GM10266 (cell line): Measurements from ENCODE around the gene SMR3A.

ENCODE experiments used
- DNase-seq: peaks from one replicate; pipeline ENCODE4 v3.0.0; 2012; ENCODE audit errors: extremely low spot score
- CTCF ChIP-seq: IDR thresholded peaks from 2 replicates; pipeline ENCODE4 v1.5.1; 2012; ENCODE audit warnings: mild to moderate bottlenecking, low read depth; ENCODE audit not compliant: control insufficient read depth, insufficient read depth; ENCODE audit errors: missing control alignments

Gene SMR3A

GRCh38 chr4:70360460-70360859 lies at the start of gene SMR3A:
Gene SMR3A (plus strand): TSS chr4:70360760. CDS start chr4:70362116, 1,356 bp downstream.
- no peak for TF ChIP-seq CTCF
- DNase-seq: no peak

DNA sequence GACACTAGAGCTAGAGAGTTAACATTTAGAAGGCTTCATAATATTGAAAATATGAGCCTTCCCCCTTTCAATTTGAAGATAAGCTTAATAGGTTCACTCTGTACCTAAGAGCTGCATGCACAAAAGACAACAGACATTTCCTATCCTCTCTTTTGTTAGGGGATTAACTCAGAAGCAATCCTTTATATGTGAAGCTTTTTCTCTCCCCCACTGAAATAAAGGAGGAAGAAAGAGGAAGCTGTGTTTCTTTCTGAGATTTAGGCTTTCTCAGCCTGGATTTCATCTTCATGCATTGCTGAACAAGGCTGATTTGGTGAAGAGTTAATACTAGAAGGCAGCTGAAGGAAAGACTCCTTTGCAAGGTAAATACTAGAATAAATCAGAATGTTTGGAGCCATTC lies 46.8 kb upstream of the SMR3A start:
- TF ChIP-seq CTCF: no peak
- no peak for DNase-seq

DNA sequence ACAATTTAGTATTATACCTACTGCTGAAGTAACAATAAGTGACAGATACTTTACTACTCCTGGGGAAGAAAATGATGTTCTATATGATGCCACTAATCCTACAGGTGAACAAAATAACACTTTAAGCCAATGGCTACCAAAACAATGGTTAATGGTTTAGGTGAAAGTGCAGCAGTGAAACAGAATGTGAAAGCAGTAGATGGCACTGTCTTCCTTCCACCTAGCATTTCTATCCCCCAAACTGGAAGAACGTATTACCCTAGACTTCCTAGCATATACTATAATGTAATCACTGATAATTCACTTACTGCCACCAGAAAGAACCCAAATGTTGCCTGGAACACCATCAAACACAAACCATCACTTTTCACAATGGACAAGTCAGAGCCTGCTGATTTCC lies 44.6 kb upstream of the SMR3A start:
- TF ChIP-seq CTCF: peak; percentile 45
- DNase-seq: no peak

- no peak for TF ChIP-seq CTCF
- DNase-seq: no peak
Observed at GRCh38 chr4:70326052-70326451, 34.5 kb upstream of the SMR3A start.

DNA sequence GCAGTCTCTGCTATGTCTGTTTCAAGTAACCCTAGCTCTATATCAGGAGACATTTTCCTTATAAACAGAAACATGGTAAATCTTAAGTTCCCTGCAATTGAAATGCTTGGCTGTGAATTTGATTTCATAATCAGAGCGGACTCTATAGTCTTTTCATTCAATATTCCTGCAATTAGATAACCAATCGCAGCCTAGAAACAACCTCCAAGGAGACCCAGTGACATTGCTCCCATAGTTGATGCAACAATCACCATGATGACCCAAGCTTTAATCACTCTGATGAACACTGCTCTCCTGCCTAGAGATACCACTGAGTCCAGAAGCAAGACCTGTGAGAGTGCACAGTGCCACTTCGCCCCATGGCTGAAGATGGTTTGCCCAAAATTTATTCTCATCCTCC lies 25.9 kb upstream of the SMR3A start, which contains the start of gene CABS1:
TSS of gene CABS1 (plus strand) at position 301 of the 400 bp plus-strand sequence. CDS start at position 360, 59 bp downstream.
- no peak for DNase-seq
- TF ChIP-seq CTCF: no peak

DNA sequence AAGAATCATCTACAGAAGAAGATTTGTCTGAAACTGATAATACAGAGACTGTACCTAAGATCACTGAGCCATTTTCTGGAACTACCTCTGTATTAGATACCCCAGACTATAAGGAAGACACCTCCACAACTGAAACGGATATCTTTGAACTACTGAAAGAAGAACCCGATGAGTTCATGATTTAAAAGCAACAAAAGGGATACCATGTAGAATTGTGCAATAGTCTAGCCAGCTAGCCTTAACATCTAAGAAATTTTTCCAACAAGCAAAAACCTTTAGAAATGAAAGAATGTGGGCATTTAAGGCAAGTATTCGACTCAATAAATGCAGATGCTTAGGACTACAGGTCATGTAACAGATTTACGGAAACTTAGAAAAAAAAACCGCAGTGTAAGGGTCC lies 24.5 kb upstream of the SMR3A start:
- no peak for DNase-seq
- TF ChIP-seq CTCF: no peak

DNA sequence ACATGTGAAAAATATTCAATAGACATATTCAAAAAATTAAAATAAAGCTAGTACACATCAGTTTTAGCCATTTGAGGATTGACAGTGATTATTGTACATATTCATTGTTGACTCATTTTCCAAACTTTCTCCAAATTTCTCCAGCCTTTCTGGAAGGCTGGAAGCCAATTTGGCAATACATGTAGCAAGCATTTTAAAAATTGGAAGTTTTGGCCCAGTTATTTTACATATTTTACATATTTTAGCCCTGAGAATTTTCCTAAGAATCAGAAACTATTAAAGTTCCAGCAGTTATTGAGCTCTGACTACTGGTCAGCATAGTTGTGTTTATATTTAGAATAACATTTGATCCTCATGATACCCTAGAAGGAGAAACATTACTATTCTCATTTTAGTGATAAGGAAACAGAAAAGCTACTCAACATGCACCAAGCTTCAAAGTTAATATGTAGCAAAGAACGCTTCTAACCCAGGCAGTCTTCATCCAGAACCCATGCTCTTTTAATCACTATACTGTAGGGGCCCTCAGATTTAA lies 22.6 kb upstream of the SMR3A start:
- TF ChIP-seq CTCF: no peak
- no peak for DNase-seq
